HG03103 (cell line): Measurements from ENCODE around the gene MRTO4.
"Not testable (repeated sequence)": the region's sequence is repeated elsewhere in the genome, so short reads cannot be mapped to it uniquely, and the experiment has no call there.

ENCODE experiments used
- ATAC-seq: cut with Tn5 transposase; IDR thresholded peaks from one replicate; pipeline ENCODE4 v1.9.1; 2021; ENCODE audit warnings: low read depth; ENCODE audit not compliant: unreplicated experiment

MRTO4 gene

DNA sequence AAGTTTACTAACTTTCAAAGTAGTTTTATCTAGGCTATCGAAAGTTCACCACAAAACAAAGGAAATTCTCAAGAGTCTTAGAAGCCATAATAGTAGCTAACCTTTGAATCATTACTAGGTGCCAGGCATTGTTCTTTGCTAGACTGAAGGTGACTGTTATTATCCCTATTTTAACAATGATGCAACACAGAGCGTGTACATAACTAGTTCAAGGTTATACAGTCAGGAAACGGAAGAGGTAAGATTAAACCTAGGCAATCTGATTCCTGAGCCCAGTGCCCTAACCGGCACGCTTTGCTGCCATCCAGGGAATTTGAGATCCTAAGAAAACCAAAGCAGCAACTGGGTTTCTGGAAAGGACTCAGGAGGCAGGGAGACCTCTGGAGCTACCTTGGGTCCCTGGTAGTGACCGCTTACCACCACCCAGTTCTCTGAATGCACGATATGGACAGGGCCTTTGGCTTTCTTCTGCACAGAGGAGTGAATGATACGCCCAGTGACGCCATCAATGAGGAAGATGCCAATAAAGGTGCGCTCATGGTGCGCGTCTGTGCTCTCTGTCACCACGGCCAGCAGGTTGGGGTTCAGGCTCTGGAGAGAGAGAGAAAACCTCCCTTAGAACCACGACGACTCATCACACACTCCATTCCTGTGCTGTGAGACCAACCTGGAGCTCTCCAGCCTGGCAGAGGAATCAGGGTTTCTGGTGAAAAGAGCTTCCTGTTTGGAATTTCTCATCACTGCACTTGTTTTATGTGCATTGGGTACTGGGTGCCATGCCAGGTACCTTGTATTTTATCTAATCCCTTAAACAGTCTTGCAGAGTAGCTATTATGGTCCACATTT, 28.4 kb upstream of the MRTO4 start:
- ATAC-seq, result no peak

DNA sequence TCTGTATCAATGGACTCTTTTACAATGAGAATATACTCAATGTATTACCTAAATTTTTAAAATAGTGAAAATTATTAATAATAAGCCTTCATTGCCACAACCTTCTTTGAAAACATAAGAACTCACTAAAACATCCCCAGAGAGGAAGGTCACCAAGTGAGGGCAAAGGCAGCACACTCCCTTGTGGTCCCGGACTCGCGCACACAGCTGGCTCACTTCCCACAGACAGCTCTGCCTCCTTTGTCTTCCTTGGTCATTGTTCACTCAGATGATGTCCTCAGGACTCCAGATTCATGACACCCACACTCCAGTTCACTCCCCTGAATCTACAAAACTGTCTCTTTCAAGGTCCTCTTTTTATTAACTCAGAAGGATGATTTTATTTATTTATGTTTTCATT, 22.4 kb upstream of the MRTO4 start:
- ATAC-seq, result no peak

DNA sequence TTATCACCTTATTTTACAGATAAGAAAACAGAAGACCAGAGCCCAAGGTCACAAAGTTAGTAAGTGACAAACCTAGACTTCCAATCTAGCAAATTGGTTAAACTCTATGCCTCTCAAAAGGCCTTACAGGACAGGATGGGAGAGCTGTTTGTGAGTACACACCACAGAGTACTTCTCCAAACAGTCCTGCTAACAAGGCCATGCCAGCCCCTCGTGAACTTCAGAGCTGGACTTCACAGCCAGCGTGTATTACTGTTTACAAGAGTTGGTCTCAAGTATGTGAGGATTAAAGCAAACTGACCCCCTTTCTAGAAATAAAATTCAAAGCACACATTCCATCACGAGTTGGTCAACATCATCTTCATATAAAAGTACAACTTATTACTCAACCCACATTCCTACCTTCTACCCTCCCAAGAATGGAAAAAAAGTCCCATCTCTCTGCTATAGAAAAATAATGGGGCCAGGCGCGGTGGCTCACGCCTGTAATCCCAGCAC, 21.7 kb upstream of the MRTO4 start:
- ATAC-seq, result no peak

DNA sequence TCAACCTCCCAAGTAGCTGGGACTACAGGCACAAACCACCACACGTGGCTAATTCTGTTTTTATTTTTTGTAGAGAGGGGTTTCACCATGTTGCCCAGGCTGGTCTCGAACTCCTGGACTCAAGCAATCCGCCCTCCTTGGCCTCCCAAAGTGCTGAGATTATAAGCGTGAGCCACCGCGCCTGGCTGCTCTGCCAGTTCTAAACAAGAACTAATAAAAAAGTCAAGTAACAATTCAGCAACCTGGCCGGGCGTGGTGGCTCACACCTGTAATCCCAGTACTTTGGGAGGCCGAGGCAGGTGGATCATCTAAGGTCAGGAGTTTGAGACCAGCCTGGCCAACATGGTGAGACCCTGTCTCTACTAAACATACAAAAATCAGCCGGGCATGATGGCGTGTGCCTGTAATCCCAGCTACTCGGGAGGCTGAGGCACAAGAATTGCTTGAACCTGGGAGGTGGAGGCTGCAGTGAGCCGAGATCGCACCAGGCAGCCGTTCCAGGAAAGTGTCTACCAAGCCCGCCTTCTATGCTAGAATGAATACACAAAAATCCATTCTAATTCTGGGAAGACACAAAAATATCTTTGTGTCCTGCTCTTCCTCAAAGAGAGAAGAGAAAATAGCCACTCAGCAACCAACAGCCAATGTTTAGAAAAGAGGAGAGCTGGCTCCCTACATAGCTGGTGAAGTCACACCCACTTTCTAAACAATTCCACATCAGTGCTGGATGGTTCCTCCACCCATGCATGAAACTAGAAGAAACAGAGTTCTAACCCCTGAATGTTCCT, 19.7 kb upstream of the MRTO4 start:
- not testable (repeated sequence) for ATAC-seq

DNA sequence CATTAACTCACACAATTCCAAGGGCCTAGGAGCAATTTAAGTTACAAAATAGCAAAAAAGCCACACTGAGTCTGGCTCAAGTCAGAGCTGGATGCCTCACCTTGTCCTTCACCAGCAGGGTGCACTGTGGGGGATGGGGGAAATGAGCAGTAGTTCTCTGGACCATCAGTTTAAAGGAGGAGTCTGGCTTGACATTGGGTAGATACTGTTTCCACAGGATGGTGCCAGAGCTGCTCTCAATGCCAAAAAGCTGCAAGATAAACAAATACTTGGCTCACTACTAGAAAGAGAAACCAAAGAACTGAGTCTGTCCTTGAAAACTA, 19.1 kb upstream of the MRTO4 start:
- no peak for ATAC-seq

DNA sequence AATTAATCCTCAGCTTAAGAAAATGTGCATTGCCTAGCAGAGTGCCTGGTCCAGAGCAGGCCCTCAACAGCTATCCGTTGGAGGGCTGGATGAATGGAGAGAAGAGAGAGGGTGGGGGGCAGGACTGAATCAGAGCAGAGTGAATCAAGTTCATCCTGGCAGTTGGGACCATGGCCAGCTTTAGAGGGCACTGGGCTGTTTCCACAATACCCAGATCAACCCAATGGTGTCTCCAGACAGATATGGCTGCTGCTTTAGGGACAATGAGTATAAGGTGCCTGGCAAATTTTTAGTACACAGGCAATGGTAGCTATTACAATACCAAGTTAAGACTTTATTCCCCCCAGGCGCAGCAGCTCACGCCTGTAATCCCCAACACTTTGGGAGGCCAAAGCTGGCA, 17.4 kb upstream of the MRTO4 start:
- ATAC-seq, result no peak

DNA sequence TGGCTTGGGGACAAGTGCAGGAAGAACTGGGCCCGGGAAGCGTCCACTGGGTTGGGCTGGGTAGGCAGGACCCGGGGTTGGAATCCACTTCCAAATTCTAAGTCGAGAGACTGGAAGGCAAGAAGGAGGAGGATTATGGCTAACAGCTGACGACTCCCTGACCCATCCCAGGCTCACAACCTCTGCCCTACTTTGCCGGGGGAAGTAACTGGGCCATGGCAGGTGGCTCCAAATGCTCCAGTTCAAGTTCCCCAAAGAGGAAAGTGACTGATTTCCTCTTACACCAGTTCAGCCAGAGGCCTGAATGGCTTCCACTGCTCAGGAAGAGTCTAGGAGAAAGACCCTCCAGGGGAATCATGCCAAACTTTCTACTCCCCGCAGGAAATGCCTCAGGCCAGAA, 11.7 kb upstream of the MRTO4 start:
- no peak for ATAC-seq

DNA sequence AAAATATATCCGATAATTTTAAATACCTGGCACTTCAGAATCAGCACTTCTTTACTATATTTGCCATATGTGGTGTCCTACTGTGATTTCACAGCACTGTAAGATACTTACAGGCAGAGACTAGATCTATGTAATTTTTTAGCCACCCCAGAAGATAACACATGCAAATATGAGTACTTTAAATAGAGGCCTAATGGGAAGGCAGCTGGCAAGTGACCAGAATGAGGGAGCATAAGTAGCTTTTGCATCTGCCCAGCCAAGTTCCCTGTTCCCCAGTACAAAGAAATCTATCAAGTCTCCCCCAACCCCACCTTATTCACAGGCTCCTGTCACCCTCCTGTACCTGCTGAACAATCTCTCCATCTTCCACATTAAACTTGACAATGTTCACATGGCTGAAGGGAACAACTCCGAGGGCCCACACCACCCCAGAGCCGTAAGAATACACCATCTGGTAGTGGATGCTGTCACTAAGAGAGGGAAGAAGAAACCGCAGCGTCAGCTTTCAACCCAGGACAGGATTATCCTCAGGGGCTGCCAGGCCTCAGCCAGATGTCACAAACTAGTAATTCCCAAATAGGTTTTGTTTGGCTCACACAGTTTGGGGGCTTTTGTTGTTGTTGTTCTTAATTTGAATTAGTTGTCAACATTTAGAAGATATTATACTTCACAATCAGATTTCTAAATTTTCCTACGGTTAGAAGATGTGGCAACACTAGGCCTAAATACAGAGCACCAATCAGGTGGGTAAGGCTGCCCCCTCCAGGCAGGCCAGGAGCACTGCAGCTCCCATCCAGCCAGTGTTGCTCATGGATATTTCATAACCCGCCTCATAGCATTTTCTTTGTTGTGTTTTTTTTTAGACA, 10.7 kb upstream of the MRTO4 start:
- ATAC-seq, result no peak

DNA sequence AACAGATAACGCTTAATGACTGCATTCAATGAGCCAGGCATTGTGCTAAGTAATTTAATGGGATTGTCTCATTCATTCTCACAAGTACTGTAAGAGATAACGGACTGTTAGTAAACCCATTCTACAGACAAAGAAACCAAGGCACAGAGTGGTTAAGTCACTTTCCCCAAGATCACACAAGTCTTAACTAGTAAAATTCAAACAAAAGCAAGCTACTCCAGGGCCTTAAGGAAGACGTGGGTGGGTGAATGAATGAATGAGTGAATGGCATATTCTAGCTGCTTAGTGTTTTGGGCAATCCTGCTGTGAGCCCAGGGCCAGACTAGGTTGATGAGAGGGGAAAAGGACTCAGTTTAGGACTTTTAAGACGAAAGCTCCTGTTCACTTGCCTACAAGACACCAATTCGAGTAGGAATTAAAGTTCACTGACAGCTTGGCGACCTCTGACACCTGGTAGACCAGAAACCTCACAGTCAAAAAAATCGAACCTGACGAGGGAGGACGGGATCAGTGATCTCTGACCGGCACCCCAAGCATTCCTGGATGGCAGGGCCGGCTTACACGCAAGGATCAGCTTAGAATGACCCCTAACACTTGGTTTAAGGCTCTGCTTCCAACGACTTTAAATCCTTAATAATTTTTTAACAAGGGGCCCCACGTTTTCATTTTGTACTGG, 838 bp upstream of the MRTO4 start:
- no peak for ATAC-seq

DNA sequence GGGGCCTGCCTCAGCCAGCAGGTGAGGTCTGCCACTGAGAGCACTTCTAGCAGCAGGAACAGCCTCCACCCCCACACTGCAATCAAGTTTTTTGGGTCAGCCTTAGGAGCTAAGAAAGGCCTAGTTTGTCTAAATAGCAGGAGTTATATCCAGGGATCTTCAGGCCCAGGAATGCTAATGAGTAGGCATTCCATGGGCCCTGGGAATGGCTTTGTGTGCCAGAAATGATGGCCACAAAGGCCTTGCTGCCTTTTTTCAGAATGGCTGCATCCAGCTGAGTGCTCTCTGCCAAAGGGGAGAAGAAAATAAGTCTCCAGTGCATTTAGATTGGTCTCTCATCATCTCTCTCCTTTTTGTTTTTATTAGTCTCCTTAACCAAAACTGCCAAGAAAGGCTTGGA, 2.8 kb downstream of the MRTO4 start:
- no peak for ATAC-seq

DNA sequence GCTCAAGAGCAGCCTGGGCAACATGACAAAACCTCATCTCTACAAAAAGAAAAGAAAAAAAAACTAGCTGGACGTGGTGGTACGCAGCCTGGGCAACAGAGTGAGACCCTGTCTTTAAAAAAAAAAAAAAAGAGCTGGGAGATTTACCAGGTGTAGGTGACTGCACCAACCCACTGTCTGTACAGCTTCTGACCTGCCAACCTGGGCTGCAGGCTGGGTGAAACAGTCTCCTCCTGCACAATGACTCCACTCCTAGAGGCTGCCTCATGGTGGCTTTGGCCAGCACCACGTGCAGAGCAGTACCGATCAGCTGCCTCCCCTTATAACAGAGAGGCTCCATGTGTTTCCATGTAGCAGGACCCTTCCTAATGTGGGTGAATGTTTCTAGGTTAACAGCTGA, 3.7 kb downstream of the MRTO4 start:
- ATAC-seq, result no peak

DNA sequence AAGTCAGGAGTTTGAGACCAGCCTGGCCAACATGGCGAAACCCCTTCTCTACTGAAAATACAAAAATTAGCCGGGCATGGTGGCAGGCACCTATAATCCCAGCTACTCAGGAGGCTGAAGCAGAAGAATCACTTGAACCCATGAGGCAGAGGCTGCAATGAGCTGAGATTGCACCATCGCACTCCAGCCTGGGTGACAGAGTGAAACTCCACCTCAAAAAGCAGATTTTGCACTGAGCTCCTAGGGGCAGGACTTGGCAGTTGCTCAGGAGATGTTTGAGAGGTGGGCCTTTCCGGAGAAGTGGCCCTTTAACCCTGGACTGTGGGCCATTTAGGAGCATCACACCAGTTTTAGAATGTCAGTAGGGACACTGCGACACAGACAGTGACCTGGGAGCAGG, 4.7 kb downstream of the MRTO4 start:
- not testable (repeated sequence) for ATAC-seq

DNA sequence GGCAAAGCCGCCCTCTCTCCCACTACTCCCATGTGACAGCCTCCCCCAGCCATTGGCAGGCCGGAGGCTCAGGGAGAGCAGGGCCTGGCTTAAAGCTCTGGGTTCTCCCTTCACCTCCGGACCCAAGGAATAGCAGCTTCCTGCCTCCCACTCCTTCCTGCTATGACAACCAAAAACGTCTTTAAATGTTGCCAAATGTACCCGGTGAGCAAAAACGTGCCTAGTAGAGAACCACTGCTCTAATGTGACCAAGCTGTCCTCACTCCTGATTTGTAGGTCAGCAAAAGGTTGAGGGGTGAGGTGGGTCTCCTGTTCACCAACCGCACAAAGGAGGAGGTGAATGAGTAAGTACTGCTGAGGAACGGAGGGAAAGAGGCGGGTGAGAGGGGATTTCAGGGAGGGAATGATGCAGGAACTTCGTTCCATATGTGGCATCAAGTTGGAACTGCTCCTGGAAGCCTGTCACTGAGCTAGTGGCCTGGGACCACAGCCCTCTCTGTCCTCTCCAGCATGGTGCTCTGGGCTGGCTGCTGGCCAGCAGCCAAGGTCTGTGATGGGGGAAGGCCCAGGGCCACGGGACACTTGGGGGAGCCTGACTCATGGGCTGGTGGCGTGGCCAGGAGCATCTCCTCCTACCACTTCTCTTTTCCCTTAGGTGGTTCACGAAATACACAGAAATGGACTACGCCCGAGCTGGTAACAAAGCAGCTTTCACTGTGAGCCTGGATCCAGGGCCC, 5.7 kb downstream of the MRTO4 start:
- ATAC-seq, result no peak

DNA sequence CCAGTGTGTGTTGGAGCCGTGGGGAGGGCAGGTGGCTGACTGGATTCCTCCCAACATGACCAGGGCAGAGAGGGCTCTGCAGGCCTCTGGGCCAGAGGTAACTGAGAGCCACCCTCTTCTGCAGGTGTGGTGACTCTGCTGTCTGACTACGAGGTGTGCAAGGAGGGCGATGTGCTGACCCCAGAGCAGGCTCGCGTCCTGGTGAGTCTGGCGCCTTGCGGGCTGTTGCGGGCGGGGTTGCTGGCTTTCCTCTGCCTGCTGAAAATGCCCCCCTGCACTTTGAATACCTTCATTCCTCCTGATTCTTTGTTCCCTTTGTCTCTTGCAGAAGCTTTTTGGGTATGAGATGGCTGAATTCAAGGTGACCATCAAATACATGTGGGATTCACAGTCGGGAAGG, 6.7 kb downstream of the MRTO4 start:
- ATAC-seq, result no peak

DNA sequence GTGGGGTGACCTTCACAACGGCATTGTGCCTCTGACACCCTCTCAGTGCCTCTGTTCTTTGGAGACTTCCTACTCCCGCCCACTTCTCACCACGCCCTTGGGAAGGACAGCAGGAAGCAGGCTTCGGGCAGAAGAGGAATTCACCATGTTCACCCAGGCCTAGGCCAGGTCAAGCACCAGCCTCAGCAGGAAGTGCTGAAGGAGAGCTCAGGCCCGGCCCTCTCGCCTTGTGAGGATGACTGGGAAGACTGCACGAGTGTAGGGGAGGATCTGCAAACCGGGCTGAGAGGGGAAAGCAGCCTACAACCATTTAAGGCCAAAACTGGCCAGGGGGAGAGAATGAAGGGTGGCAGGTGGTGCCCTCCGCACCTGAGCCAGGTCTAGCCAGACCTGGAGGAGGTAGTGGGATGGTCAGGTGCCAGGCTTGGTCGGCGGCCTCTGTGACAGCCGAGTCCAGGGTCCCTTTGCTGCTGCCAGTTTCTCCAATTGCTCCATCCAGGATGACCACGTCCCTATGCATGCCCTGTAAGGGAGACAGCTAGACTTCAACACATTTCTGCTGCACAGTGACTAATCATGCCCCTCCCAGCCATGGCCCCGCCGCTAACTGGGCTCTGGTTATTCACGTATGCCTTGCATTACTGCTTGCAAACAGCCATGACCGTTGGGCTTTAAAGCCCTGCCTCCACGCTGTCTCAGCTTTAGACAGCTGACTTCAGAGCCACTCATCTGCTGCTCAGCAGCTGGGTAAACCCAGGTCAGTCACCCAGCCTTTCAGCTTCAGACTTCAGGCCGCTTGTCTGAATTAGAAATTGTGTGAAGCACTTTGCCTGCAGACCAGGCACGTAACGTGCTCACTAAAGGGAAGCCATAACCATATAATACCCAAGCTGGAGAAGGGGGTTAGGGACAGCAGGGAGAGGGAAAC, 8.9 kb downstream of the MRTO4 start:
- no peak for ATAC-seq

DNA sequence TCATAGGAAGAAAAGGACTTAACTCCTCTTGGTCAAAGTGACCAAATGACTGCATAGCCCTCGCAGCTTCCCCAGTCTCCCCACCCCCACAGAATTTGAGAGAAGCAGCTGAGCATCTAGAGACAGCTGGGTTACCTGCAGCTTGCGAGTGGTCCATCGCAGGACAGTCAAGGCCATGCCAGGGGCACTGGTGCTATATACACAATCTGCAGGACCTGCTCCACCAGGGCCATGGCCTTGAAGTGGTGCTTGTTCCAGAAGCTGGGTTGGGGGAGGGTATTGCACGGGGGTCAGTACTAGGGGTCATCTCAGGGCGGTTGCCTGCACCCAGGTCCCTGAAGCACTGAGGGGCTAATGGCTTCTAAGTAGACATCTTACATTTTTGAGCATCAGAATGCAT, 10.4 kb downstream of the MRTO4 start:
- no peak for ATAC-seq

DNA sequence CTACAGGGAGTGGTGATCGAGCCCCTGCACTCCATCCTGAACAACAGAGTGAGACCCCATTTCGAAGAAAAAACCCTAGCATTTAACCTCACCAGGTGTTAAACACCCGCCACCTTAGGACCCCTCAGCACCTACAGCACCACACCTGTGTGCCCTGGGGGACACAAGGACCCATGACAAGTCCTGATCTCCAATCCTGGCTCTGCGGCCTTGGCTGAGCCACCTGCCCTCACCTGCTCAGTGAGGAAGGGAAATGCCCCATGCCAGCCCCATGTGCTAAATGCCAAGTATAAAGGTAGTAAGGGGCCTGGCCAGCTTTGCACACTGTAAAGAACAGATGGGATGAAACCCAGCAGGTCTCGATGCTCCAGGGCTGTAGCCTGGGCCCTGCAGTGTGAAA, 11.1 kb downstream of the MRTO4 start:
- ATAC-seq, result no peak

DNA sequence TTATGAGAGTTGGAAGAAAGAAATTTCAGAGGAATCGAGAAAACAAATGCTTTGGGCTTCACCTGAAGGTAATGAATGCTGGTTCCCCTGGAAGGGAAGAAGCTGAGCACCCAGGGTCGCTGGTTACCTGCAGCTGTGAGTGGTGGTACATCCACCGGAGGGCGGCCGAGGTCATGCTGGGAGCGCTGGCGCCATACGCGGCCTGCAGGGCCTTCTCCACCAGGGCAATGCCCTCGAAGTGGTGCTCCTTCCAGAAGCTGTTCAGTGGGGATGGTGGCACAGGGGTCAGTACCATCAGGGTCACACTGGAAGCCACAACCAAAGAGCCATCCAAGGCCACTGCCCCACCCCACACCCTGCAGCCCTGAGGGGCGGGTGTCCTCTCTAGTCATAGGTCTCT, 16.8 kb downstream of the MRTO4 start:
- ATAC-seq, result no peak
